Right lobe of liver (tissue), 4 donors: ENCODE data around the gene PES1.

ENCODE experiments used
- POLR2A ChIP-seq: fragments of 450-650 bp; IDR thresholded peaks from one replicate; pipeline ENCODE4 v1.6.1; 2017; ENCODE audit warnings: antibody characterized with exemption, mild to moderate bottlenecking
- TF ChIP-seq, protein P1 (sequence below), 4 donors: fragments of 200-600 bp in 3 of 4; fragments of 450-650 bp in 1 of 4; IDR thresholded peaks; one replicate each; pipeline versions ENCODE4 v1.5.1 to v1.8.0; 2016 to 2022; ENCODE audit warnings: antibody characterized with exemption in 4 of 4, mild to moderate bottlenecking in 2 of 4
- donor health status: DM: no; HTN: no; CAD: no.
- donor health status: DM: no; HTN: no; CAD: no.
- donor health status: DM: no; HTN: yes; CAD: no.

DNA sequence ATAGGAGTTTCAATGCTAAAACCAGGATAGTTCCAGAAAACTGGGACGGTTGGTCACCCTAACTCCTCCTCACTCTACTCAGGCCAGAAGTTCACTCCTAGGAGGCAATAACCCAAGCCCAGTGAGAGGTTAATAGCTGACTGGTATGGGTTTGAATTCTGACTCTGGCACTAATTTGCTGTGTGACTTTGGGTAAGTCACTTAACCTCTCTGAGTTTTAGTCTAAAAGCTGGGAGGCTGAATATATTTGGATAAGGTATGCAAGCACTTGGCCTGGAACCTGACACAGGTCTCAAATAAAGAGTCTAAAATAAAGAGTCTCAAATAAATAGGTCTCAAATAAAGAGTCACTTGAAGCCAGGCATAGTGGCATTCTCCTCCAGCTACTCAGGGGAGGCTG is 39.0 kb downstream of the PES1 start:
- TF ChIP-seq, protein P1, sequence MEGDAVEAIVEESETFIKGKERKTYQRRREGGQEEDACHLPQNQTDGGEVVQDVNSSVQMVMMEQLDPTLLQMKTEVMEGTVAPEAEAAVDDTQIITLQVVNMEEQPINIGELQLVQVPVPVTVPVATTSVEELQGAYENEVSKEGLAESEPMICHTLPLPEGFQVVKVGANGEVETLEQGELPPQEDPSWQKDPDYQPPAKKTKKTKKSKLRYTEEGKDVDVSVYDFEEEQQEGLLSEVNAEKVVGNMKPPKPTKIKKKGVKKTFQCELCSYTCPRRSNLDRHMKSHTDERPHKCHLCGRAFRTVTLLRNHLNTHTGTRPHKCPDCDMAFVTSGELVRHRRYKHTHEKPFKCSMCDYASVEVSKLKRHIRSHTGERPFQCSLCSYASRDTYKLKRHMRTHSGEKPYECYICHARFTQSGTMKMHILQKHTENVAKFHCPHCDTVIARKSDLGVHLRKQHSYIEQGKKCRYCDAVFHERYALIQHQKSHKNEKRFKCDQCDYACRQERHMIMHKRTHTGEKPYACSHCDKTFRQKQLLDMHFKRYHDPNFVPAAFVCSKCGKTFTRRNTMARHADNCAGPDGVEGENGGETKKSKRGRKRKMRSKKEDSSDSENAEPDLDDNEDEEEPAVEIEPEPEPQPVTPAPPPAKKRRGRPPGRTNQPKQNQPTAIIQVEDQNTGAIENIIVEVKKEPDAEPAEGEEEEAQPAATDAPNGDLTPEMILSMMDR (IDR thresholded peaks at IDR 0.05), result no peak
- TF ChIP-seq POLR2A, result no peak
